Coronary artery (tissue), 2 donors: ENCODE results near the gene OR10K2.
"Not testable (repeated sequence)": the region's sequence is repeated elsewhere in the genome, so short reads cannot be mapped to it uniquely, and the experiment has no call there.

Experiments used
- DNase-seq: peaks from one replicate; pipeline ENCODE4 v3.0.0-alpha.2; 2017; ENCODE audit warnings: low spot score
- H3K27ac ChIP-seq, 2 donors: fragments of 200-600 bp; sonication (generic); one replicate each; pipeline ENCODE4 v1.5.1; 2016 to 2019
- H3K4me3 ChIP-seq: fragments of 200-600 bp; sonication (generic); 2 replicates; pipeline ENCODE4 v1.5.1; 2016; ENCODE audit warnings: mild to moderate bottlenecking, moderate library complexity
- CTCF ChIP-seq: fragments of 200-600 bp; sonication (generic); IDR thresholded peaks from one replicate; pipeline ENCODE4 v1.5.1; 2019; ENCODE audit warnings: antibody characterized with exemption

Gene OR10K2

GRCh38 chr1:158400871-158401270, 25.2 kb downstream of the OR10K2 start:
- no peak for DNase-seq
- Histone ChIP-seq H3K27ac (no peak overlapping the region), H3K4me3 (no peak overlapping the region)
- TF ChIP-seq CTCF, result no peak

- Histone ChIP-seq H3K27ac (no peak within 1 kb of the TSS), H3K4me3 (no peak within 1 kb of the TSS)
- DNase-seq, result no peak
- TF ChIP-seq CTCF, result no peak
These were observed 27.1 kb downstream of the OR10K2 start, which contains the start of gene OR10T2 for GRCh38 chr1:158398818-158399514. Gene OR10T2 (minus strand): TSS chr1:158399466. CDS start chr1:158399466, 0 bp downstream.

GRCh38 chr1:158396646-158397045, 29.4 kb downstream of the OR10K2 start:
- no peak for TF ChIP-seq CTCF
- Histone ChIP-seq H3K27ac (no peak overlapping the region), H3K4me3 (no peak overlapping the region)
- no peak for DNase-seq

GRCh38 chr1:158393476-158393875, 32.6 kb downstream of the OR10K2 start:
- H3K4me3 ChIP-seq, result no peak overlapping the region

GRCh38 chr1:158391099-158391498, 34.9 kb downstream of the OR10K2 start:
- Histone ChIP-seq H3K27ac (no peak overlapping the region), H3K4me3 (no peak overlapping the region)
- TF ChIP-seq CTCF, result no peak
- no peak for DNase-seq

More at GRCh38 chr1:158393476-158393875, 32.6 kb downstream of the OR10K2 start:
- DNase-seq, result no peak
- H3K27ac ChIP-seq, result no peak overlapping the region
- no peak for TF ChIP-seq CTCF

GRCh38 chr1:158390331-158390730, 35.7 kb downstream of the OR10K2 start:
- H3K4me3 ChIP-seq, result no peak overlapping the region
- TF ChIP-seq CTCF, result no peak
- H3K27ac ChIP-seq, result no peak overlapping the region
- DNase-seq, result no peak

- no peak for DNase-seq
- no peak for TF ChIP-seq CTCF
- Histone ChIP-seq H3K27ac (no peak overlapping the region), H3K4me3 (no peak overlapping the region)
These were observed 51.2 kb downstream of the OR10K2 start for GRCh38 chr1:158374860-158375259.

GRCh38 chr1:158374101-158374500, 51.9 kb downstream of the OR10K2 start:
- H3K27ac ChIP-seq, H3K4me3 ChIP-seq, DNase-seq: not testable (repeated sequence)
